Cortex of kidney (tissue), 1 donor: ENCODE measurements around the gene GLI1.
"Not testable (repeated sequence)": the region's sequence is repeated elsewhere in the genome, so short reads cannot be mapped to it uniquely, and the experiment has no call there.

ENCODE experiments used
- DNase-seq: peaks from one replicate; lab custom pipeline; 2025; lab: John Stamatoyannopoulos, UW

GLI1 gene

GRCh38 chr12:57476162-57476992 lies 16.8 kb downstream of the GLI1 start:
- no peak for DNase-seq

GRCh38 chr12:57476993-57477709 lies 17.6 kb downstream of the GLI1 start:
- DNase-seq, result no peak

- no peak for DNase-seq
Measured at GRCh38 chr12:57477710-57478681, 18.4 kb downstream of the GLI1 start.

- DNase-seq, result no peak
Measured at GRCh38 chr12:57479043-57479375, 19.4 kb downstream of the GLI1 start.

GRCh38 chr12:57479376-57480115 lies 20.0 kb downstream of the GLI1 start, which contains the start of gene ARHGAP9:
Gene ARHGAP9, minus strand, starts transcription at chr12:57479866. Its CDS starts 460 bp downstream, at chr12:57479406.
- no peak for DNase-seq

DNA sequence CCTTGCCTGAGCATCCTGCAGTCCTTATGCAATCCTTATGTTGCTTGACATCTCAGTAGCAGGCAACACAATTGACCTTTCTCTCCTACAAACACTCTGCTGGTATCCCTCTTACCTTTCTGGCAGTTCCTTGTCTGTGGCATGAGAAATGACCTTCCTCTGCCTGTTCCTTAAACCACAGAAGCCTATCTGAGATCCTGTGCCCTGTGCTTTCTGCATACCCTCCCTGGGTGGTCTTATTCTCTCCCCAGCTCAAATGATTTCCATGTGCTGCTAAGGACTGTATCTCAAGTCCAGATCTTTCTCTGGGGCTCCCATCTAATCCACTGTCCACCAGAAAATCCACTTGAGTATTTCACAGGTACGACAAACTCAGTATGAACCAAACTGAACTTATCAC lies 22.1 kb downstream of the GLI1 start:
- DNase-seq, result no peak

DNA sequence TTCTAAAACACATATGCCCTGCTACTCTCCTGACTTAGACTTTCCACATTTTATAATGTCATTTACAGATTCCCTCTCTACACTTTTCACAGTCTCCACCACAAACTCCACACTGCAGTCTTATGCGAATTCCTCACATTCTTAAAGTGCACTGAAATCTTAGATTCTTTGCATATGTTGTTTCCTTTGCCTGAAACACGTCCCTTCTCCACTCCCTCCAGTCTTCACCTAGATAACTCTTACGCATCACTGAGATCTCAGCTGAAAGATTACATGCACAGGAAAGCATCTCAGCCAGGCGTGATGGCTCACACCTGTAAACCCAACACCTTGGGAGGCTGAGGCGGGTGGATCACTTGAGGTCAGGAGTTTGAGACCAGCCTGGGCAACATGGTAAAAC lies 23.9 kb downstream of the GLI1 start:
- DNase-seq, result no peak

DNA sequence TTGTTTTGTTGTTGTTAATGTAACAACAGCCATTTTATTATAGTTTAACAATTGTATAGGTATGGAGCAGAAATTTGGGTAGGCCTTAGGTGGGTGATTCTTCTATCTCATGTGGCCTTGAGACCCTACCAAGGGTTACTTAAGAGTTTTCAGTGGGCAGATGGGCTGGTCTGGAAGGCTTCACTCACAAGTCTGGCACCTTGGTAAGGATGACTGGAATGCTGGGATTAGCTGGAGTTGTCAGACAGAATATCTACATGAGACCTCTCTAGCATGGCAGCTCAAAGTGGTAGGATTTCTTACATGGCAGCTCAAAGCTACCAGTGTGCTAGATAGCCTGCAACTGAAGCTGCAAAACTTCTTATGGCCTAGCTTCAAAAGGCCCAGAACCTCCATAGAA lies 26.1 kb downstream of the GLI1 start:
- no peak for DNase-seq

- DNase-seq, result no peak
Measured at GRCh38 chr12:57487055-57487596, 27.5 kb downstream of the GLI1 start.

DNA sequence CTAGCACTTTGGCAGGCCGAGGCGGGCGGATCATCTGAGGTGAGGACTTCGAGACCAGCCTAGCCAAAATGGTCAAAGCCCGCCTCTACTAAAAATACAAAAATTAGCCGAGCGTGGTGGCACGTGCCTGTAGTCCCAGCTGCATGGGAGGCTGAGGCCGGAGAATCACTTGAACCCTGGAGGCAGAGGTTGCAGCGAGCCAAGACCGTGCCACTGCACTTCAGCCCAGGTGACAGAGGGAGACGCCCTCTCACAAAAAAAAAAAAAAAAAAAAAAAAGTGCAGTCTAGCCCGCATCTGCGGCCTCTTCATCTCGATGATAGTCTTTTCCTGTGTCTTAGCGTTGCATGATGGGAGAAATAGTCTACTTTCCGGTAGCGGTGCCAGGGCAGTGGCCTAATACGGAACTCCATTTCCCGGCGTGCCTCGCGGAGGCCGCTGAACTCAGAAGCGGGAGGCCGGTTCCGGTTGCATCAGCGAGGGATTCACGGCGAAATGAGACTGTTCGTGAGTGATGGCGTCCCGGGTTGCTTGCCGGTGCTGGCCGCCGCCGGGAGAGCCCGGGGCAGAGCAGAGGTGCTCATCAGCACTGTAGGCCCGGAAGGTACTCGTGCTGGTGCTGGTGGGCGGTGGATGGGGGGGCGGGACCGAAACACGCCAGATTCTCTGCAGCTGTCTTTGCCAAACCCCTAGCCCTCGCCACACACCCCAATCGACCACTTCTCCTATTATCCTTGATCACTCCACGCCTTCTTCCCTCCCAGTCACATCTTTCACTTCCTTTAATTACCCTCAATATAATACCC lies 28.2 kb downstream of the GLI1 start, which contains the start of gene MARS1:
MARS1 (plus strand) TSS at position 472 of the 805 bp plus-strand sequence; CDS start at position 495, 23 bp downstream.
- no peak for DNase-seq

GRCh38 chr12:57488402-57489156 lies 29.0 kb downstream of the GLI1 start:
- no peak for DNase-seq

DNA sequence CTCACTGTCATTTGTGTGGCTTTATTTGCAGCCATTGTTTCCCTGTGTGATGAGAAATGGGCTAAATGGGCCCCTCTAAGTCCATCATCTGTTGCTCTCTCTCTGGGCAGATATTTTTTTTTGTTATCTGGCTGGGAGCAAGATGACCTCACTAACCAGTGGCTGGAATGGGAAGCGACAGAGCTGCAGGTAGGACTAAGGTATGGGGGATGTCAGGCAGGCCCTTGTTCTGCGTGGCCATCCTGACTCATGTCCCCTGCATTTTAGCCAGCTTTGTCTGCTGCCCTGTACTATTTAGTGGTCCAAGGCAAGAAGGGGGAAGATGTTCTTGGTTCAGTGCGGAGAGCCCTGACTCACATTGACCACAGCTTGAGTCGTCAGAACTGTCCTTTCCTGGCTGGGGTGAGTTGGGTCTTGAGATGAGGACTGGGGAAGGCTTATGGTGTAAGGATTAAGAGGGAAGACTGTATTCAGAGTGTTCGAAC lies 29.6 kb downstream of the GLI1 start:
- DNase-seq, result no peak

- DNase-seq, result no peak
Measured at GRCh38 chr12:57490126-57490525, 30.5 kb downstream of the GLI1 start.

GRCh38 chr12:57491393-57492280 lies 32.1 kb downstream of the GLI1 start:
- DNase-seq, result no peak

- DNase-seq, result not testable (repeated sequence)
Measured at GRCh38 chr12:57495051-57495701, 35.6 kb downstream of the GLI1 start.

GRCh38 chr12:57496822-57497221 lies 37.2 kb downstream of the GLI1 start:
- no peak for DNase-seq

- DNase-seq, result no peak
Measured at GRCh38 chr12:57497223-57498131, 37.9 kb downstream of the GLI1 start.
